HG02642 (cell line): Measurements from ENCODE around the gene UCHL1.

Experiments
- ATAC-seq: cut with Tn5 transposase; IDR thresholded peaks from one replicate; pipeline ENCODE4 v1.9.1; 2021; ENCODE audit warnings: mild to moderate bottlenecking; ENCODE audit not compliant: unreplicated experiment, poor library complexity

Gene UCHL1

GRCh38 chr4:41256740-41257256, at the start of gene UCHL1:
Gene UCHL1 (plus strand): TSS chr4:41256928. CDS start chr4:41256977, 49 bp downstream.
- peak; percentile 53 for ATAC-seq

- ATAC-seq: no peak
These were observed 49.4 kb upstream of the UCHL1 start for GRCh38 chr4:41207291-41207831.

- ATAC-seq: no peak
These were observed 47.5 kb upstream of the UCHL1 start for GRCh38 chr4:41209187-41209586.

- no peak for ATAC-seq
These were observed 46.8 kb upstream of the UCHL1 start for GRCh38 chr4:41209901-41210300.

GRCh38 chr4:41211951-41212615, 44.6 kb upstream of the UCHL1 start:
- no peak for ATAC-seq

- no peak for ATAC-seq
These were observed 44.0 kb upstream of the UCHL1 start for GRCh38 chr4:41212616-41213203.

GRCh38 chr4:41213625-41214135, 43.0 kb upstream of the UCHL1 start:
- peak; percentile 10 for ATAC-seq

- ATAC-seq: peak; percentile 59
These were observed 42.4 kb upstream of the UCHL1 start, which contains the start of gene APBB2 for GRCh38 chr4:41214136-41214824. Gene APBB2 (minus strand): TSS chr4:41214542. CDS start chr4:41033254, 181,288 bp downstream.

GRCh38 chr4:41214825-41215146, 41.9 kb upstream of the UCHL1 start:
- ATAC-seq: peak; percentile 2

GRCh38 chr4:41215155-41215554, 41.6 kb upstream of the UCHL1 start:
- ATAC-seq: no peak

GRCh38 chr4:41215969-41216293, 40.8 kb upstream of the UCHL1 start:
- ATAC-seq: no peak

- peak; percentile 52 for ATAC-seq
These were observed 40.3 kb upstream of the UCHL1 start for GRCh38 chr4:41216294-41217019.

- no peak for ATAC-seq
These were observed 39.8 kb upstream of the UCHL1 start for GRCh38 chr4:41217020-41217333.

- ATAC-seq: no peak
These were observed 39.4 kb upstream of the UCHL1 start for GRCh38 chr4:41217374-41217773.

GRCh38 chr4:41218703-41219102, 38.0 kb upstream of the UCHL1 start:
- no peak for ATAC-seq

- no peak for ATAC-seq
These were observed 37.2 kb upstream of the UCHL1 start for GRCh38 chr4:41219421-41219950.

- ATAC-seq: no peak
These were observed 34.7 kb upstream of the UCHL1 start for GRCh38 chr4:41221850-41222645.

- ATAC-seq: no peak
These were observed 28.8 kb upstream of the UCHL1 start for GRCh38 chr4:41227902-41228301.

GRCh38 chr4:41232406-41232805, 24.3 kb upstream of the UCHL1 start:
- ATAC-seq: no peak

GRCh38 chr4:41232856-41233255, 23.9 kb upstream of the UCHL1 start:
- ATAC-seq: no peak
